GM23248 (cell line): Measurements from ENCODE around the gene GRWD1. TPM values are rescaled to one million over a fixed set of nuclear protein-coding genes. Genes with fewer than 3 reads are reported as not detected.

Experiments used
- DNase-seq: peaks from one replicate; pipeline ENCODE4 v3.0.0-alpha.2; 2015
- H2AFZ ChIP-seq: fragments of 200-600 bp; sonication (generic); 2 replicates; pipeline ENCODE4 v1.6.1; 2016; ENCODE audit warnings: antibody characterized with exemption
- H3F3A ChIP-seq: fragments of 200-600 bp; sonication (generic); 2 replicates; pipeline ENCODE4 v1.6.1; 2016; ENCODE audit warnings: mild to moderate bottlenecking, antibody characterized with exemption, mixed run types; ENCODE audit not compliant: insufficient read depth
- H3K27ac ChIP-seq: fragments of 200-600 bp; sonication (generic); 2 replicates; pipeline ENCODE4 v1.5.1; 2016; ENCODE audit warnings: mild to moderate bottlenecking
- H3K27me3 ChIP-seq: fragments of 200-600 bp; sonication (generic); replicated peaks from 2 replicates; pipeline ENCODE4 v1.6.1; 2016; ENCODE audit warnings: mild to moderate bottlenecking; ENCODE audit not compliant: insufficient read depth
- H3K36me3 ChIP-seq: fragments of 200-600 bp; sonication (generic); 2 replicates; pipeline ENCODE4 v1.6.1; 2016; ENCODE audit warnings: low read depth, mild to moderate bottlenecking
- H3K4me1 ChIP-seq: fragments of 200-600 bp; sonication (generic); 2 replicates; pipeline ENCODE4 v1.6.1; 2016; ENCODE audit warnings: mild to moderate bottlenecking; ENCODE audit not compliant: insufficient read depth
- H3K4me2 ChIP-seq: fragments of 200-600 bp; sonication (generic); one replicate; pipeline ENCODE4 v1.6.1; 2016; ENCODE audit warnings: mild to moderate bottlenecking; ENCODE audit not compliant: unreplicated experiment
- H3K4me3 ChIP-seq: fragments of 200-600 bp; sonication (generic); 2 replicates; pipeline ENCODE4 v1.5.1; 2016; ENCODE audit warnings: mild to moderate bottlenecking
- H3K79me2 ChIP-seq: fragments of 200-600 bp; sonication (generic); 2 replicates; pipeline ENCODE4 v1.6.1; 2016; ENCODE audit warnings: mild to moderate bottlenecking; ENCODE audit not compliant: insufficient read depth
- H3K9ac ChIP-seq: fragments of 200-600 bp; sonication (generic); 2 replicates; pipeline ENCODE4 v1.6.1; 2016; ENCODE audit warnings: mild to moderate bottlenecking
- H3K9me2 ChIP-seq: fragments of 200-600 bp; sonication (generic); 2 replicates; pipeline ENCODE4 v1.6.1; 2016; ENCODE audit warnings: mixed run types, mild to moderate bottlenecking, moderate library complexity; ENCODE audit not compliant: insufficient read depth
- H3K9me3 ChIP-seq: fragments of 200-600 bp; sonication (generic); one replicate; pipeline ENCODE4 v1.6.1; 2017; ENCODE audit warnings: low read depth
- H4K20me1 ChIP-seq: fragments of 200-600 bp; sonication (generic); 2 replicates; pipeline ENCODE4 v1.6.0; 2016; ENCODE audit not compliant: insufficient read depth
- EZH2 ChIP-seq: fragments of 200-600 bp; sonication (generic); IDR thresholded peaks from 2 replicates; pipeline ENCODE4 v1.6.1; 2018; ENCODE audit warnings: antibody characterized with exemption, mild to moderate bottlenecking; ENCODE audit not compliant: insufficient read depth, poor library complexity, severe bottlenecking
- EZH2phosphoT487 ChIP-seq: fragments of 200-600 bp; sonication (generic); IDR thresholded peaks from 2 replicates; pipeline ENCODE4 v1.6.1; 2018; ENCODE audit warnings: antibody characterized with exemption, moderate library complexity, mild to moderate bottlenecking, low read depth; ENCODE audit not compliant: insufficient read depth
- WGBS, 2 experiments: methylation state at CpG; one replicate each; pipeline ENCODE4 v1.1.6; 2015 to 2017; ENCODE audit warnings: low lambda C conversion rate in 2 of 2, low coverage in 1 of 2; ENCODE audit errors: missing lambda C conversion rate in 2 of 2; 5-methylcytosine and 5-hydroxymethylcytosine counted together
- in situ Hi-C: fragments of 300-500 bp; cut with MboI; formaldehyde crosslinking; loops from 2 replicates; pipeline ENCODE4 v1.15.0; 2020
- polyA plus RNA-seq: library from polyadenylated mRNA; unstranded; fragments of >200 nt; fragmentation: Nextera tagmentation; extraction: Ambion mirVana; gene quantifications from 2 replicates; pipeline ENCODE4 v1.2.1, GENCODE V29; 2016
- total RNA-seq: library from RNA; depleted of rRNA; stranded (reverse); fragments of >200 nt; shearing (Covaris generic); gene quantifications from 2 replicates; pipeline ENCODE4 v1.2.3, GENCODE V29; 2014

The GRWD1 gene
- total and polyA plus RNA-seq, 2 experiments from 2014 or later, result 34.1 to 36.6 TPM

- no peak for DNase-seq
- H3K9ac ChIP-seq, result peak overlapping the region; percentile 72
- H3K36me3 ChIP-seq, result peaks cover 17% of the 10 kb centered on the region
- H3K27me3 ChIP-seq, result no peaks in the 10 kb centered on the region
- peaks cover 34% of the 10 kb centered on the region for H3F3A ChIP-seq
- H3K9me3 ChIP-seq, result no peaks in the 10 kb centered on the region
- TF ChIP-seq EZH2phosphoT487, result no peak
- TF ChIP-seq EZH2, result no peak
- peak overlapping the region; percentile 67 for H3K27ac ChIP-seq
- 67 to 68% methylated on average over 7 of the region's 7 CpGs for WGBS, 2 experiments
- H3K4me3 ChIP-seq, result peak overlapping the region; percentile 66; the same call in 1 of the 2 replicates
- no peaks in the 10 kb centered on the region for H4K20me1 ChIP-seq
- H3K9me2 ChIP-seq, result no peaks in the 10 kb centered on the region
- H3K79me2 ChIP-seq, result no peaks in the 10 kb centered on the region
- H2AFZ ChIP-seq, result no peak overlapping the region
- H3K4me1 ChIP-seq, result peaks cover 30% of the 10 kb centered on the region
- in situ Hi-C loops, result no loop called here
- peak overlapping the region; percentile 70 for H3K4me2 ChIP-seq
Measured at GRCh38 chr19:48479686-48480085, 33.9 kb downstream of the GRWD1 start.

DNA sequence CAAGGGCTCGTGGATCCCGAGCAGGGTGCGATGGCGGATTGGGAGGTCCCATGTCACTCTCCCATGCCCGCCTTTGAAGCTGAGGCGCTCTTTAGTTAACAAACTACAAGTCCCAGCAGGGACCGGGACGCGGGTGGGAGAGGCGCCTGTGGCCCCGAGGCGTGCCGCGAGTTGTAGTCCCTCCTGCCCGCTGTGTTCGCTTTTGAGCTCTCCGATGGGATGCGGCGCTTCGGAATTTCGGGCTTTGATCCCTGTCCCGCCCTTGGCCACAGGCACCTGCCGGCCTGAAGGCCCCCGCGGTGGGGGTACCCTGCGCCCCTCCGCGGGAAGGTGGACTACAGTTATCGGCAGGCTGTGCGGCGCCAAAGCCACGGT is 34.4 kb downstream of the GRWD1 start:
- Histone ChIP-seq H3K36me3 (peaks cover 12% of the 10 kb centered on the region; the same call in 1 of the 2 replicates), H3K4me1 (peaks cover 30% of the 10 kb centered on the region), H4K20me1 (no peaks in the 10 kb centered on the region), H3K27ac (peak overlapping the region; percentile 67), H3K4me3 (peak overlapping the region; percentile 66), H3K9me2 (no peaks in the 10 kb centered on the region), H3K4me2 (peak overlapping the region; percentile 70), H2AFZ (peak overlapping the region; percentile 26; the same call in 1 of the 2 replicates), H3K9me3 (no peaks in the 10 kb centered on the region), H3K9ac (peak overlapping the region; percentile 72), H3K79me2 (no peaks in the 10 kb centered on the region), H3F3A (peaks cover 34% of the 10 kb centered on the region), H3K27me3 (no peaks in the 10 kb centered on the region)
- TF ChIP-seq EZH2phosphoT487, result no peak
- TF ChIP-seq EZH2, result no peak
- in situ Hi-C loops, result no loop called here
- DNase-seq, result peak; percentile 75
- WGBS, 2 experiments, result 6 to 8% methylated on average over 31 to 32 of the region's 32 CpGs

- TF ChIP-seq EZH2phosphoT487 (no peak), EZH2 (no peak)
- H3K27me3 ChIP-seq, result no peaks in the 10 kb centered on the region
- H3K9me3 ChIP-seq, result no peaks in the 10 kb centered on the region
- H4K20me1 ChIP-seq, result no peaks in the 10 kb centered on the region
- H3K9me2 ChIP-seq, result no peaks in the 10 kb centered on the region
- peak; percentile 82 for DNase-seq
- no peaks in the 10 kb centered on the region for H3K79me2 ChIP-seq
- peak overlapping the region; percentile 67 for H3K27ac ChIP-seq
- peaks cover 34% of the 10 kb centered on the region for H3F3A ChIP-seq
- H3K4me2 ChIP-seq, result peak overlapping the region; percentile 70
- peaks cover 30% of the 10 kb centered on the region for H3K4me1 ChIP-seq
- in situ Hi-C loops, result no loop called here
- peak overlapping the region; percentile 66 for H3K4me3 ChIP-seq
- WGBS, 2 experiments, result 10% methylated on average over 45 to 52 of the region's 52 CpGs
- peak overlapping the region; percentile 26; the same call in 1 of the 2 replicates for H2AFZ ChIP-seq
- peak overlapping the region; percentile 72 for H3K9ac ChIP-seq
- H3K36me3 ChIP-seq, result peaks cover 7% of the 10 kb centered on the region; the same call in 1 of the 2 replicates
Measured at GRCh38 chr19:48480558-48481500, 35.0 kb downstream of the GRWD1 start.

- no peak overlapping the region for H3K4me3 ChIP-seq
- peak overlapping the region; percentile 67 for H3K27ac ChIP-seq
- peaks cover 7% of the 10 kb centered on the region; the same call in 1 of the 2 replicates for H3K36me3 ChIP-seq
- 33 to 35% methylated on average over 7 of the region's 7 CpGs for WGBS, 2 experiments
- H4K20me1 ChIP-seq, result no peaks in the 10 kb centered on the region
- peaks cover 30% of the 10 kb centered on the region for H3K4me1 ChIP-seq
- H3K4me2 ChIP-seq, result no peak overlapping the region
- no peaks in the 10 kb centered on the region for H3K9me3 ChIP-seq
- peak overlapping the region; percentile 1 for H3K9ac ChIP-seq
- in situ Hi-C loops, result no loop called here
- TF ChIP-seq EZH2phosphoT487 (no peak), EZH2 (no peak)
- H2AFZ ChIP-seq, result no peak overlapping the region
- no peaks in the 10 kb centered on the region for H3K27me3 ChIP-seq
- H3K79me2 ChIP-seq, result no peaks in the 10 kb centered on the region
- no peaks in the 10 kb centered on the region for H3K9me2 ChIP-seq
- H3F3A ChIP-seq, result peaks cover 35% of the 10 kb centered on the region
- peak; percentile 76 for DNase-seq
Measured at GRCh38 chr19:48481846-48482639, 36.3 kb downstream of the GRWD1 start.
